ENCODE data around the gene ATXN2.

GRCh38 chr12:111405859-111406473 lies 193.1 kb downstream of the ATXN2 start, which contains the start of gene SH2B3:
- TF ChIP-seq, protein P1, sequence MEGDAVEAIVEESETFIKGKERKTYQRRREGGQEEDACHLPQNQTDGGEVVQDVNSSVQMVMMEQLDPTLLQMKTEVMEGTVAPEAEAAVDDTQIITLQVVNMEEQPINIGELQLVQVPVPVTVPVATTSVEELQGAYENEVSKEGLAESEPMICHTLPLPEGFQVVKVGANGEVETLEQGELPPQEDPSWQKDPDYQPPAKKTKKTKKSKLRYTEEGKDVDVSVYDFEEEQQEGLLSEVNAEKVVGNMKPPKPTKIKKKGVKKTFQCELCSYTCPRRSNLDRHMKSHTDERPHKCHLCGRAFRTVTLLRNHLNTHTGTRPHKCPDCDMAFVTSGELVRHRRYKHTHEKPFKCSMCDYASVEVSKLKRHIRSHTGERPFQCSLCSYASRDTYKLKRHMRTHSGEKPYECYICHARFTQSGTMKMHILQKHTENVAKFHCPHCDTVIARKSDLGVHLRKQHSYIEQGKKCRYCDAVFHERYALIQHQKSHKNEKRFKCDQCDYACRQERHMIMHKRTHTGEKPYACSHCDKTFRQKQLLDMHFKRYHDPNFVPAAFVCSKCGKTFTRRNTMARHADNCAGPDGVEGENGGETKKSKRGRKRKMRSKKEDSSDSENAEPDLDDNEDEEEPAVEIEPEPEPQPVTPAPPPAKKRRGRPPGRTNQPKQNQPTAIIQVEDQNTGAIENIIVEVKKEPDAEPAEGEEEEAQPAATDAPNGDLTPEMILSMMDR (IDR thresholded peaks at IDR 0.05), result no peak
- TF ChIP-seq POLR2A (IDR thresholded peaks at IDR 0.05), result peak in 1 of 2 donors; percentile 13
